Karpas-422 (cell line): Measurements from ENCODE around the gene SLC25A29. TPM values are rescaled to one million over a fixed set of nuclear protein-coding genes. Genes with fewer than 3 reads are reported as not detected.

ENCODE experiments used
- DNase-seq: peaks from one replicate; pipeline ENCODE4 v3.0.0-alpha.2; 2015
- H2AFZ ChIP-seq: fragments of 200-600 bp; sonication (generic); 2 replicates; pipeline ENCODE4 v1.6.1; 2014; ENCODE audit warnings: antibody characterized with exemption, low read length, mixed read lengths
- H3K27ac ChIP-seq: fragments of 200-600 bp; sonication (generic); 2 replicates; pipeline ENCODE4 v1.5.1; 2014; ENCODE audit warnings: mild to moderate bottlenecking, low read length, moderate library complexity
- H3K27me3 ChIP-seq: fragments of 200-600 bp; sonication (generic); 2 replicates; pipeline ENCODE4 v1.6.1; 2014; ENCODE audit warnings: low read length, mixed read lengths
- H3K36me3 ChIP-seq: fragments of 200-600 bp; sonication (generic); 2 replicates; pipeline ENCODE4 v1.6.1; 2014; ENCODE audit warnings: low read length, mixed read lengths; ENCODE audit not compliant: insufficient read depth
- H3K4me1 ChIP-seq: fragments of 200-600 bp; sonication (generic); 2 replicates; pipeline ENCODE4 v1.6.1; 2014; ENCODE audit warnings: mild to moderate bottlenecking, low read length, mixed read lengths
- H3K4me2 ChIP-seq: fragments of 200-600 bp; sonication (generic); 2 replicates; pipeline ENCODE4 v1.6.1; 2014; ENCODE audit warnings: low read length, low read depth, mild to moderate bottlenecking; ENCODE audit not compliant: poor library complexity, severe bottlenecking
- H3K4me3 ChIP-seq: fragments of 200-600 bp; sonication (generic); 2 replicates; pipeline ENCODE4 v1.5.1; 2014; ENCODE audit warnings: mild to moderate bottlenecking, antibody characterized with exemption, low read length, mixed read lengths
- H3K79me2 ChIP-seq: fragments of 200-600 bp; sonication (generic); 2 replicates; pipeline ENCODE4 v1.6.1; 2014; ENCODE audit warnings: mild to moderate bottlenecking, low read length, mixed read lengths
- H3K9ac ChIP-seq: fragments of 200-600 bp; sonication (generic); 2 replicates; pipeline ENCODE4 v1.6.0; 2014; ENCODE audit warnings: low read length
- H3K9me2 ChIP-seq: fragments of 200-600 bp; sonication (generic), shearing (Covaris generic); replicated peaks from 2 replicates; pipeline ENCODE4 v1.6.0; 2014; ENCODE audit warnings: mild to moderate bottlenecking, low read length, moderate library complexity; ENCODE audit not compliant: insufficient read depth
- H3K9me3 ChIP-seq: fragments of 300-700, 200-600 bp; sonication (generic); 2 replicates; pipeline ENCODE4 v1.6.1; 2014; ENCODE audit warnings: low read length, mixed read lengths
- H4K20me1 ChIP-seq: fragments of 200-600 bp; sonication (generic); 2 replicates; pipeline ENCODE4 v1.6.1; 2014; ENCODE audit warnings: mild to moderate bottlenecking, antibody characterized with exemption, low read length, low read depth; ENCODE audit not compliant: insufficient read depth
- total RNA-seq: library from RNA; depleted of rRNA; stranded (reverse); fragments of >200 nt; shearing (Covaris generic); gene quantifications from 2 replicates; pipeline ENCODE4 v1.2.3, GENCODE V29; 2014; ENCODE audit warnings: low replicate concordance

The SLC25A29 gene
- total RNA-seq, 1 experiment from 2014 or later, result 29.4 TPM

DNA sequence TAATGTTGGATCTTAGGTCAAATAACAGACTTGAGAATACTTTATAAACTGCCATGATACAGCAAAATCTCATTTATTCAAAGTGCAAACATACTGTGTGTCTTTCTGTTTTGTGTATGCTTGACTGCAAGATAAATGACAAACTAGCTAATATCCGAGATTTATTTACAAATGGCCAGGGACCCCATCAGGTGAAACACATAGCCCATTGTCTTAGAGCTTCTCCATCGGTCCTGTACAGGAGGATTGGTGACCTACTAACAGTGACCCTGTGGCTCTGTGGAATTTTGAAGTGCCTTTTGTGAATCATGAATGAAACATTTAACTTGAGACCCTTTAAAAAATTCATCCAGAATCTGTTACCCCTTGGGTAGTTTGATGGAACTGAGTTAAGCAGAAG lies 27.1 kb downstream of the SLC25A29 start:
- peaks cover 77% of the 10 kb centered on the region for H3K79me2 ChIP-seq
- no peak overlapping the region for H3K4me2 ChIP-seq
- H3K27me3 ChIP-seq, result no peaks in the 10 kb centered on the region
- peaks cover 39% of the 10 kb centered on the region; the same call in 1 of the 2 replicates for H4K20me1 ChIP-seq
- H3K9ac ChIP-seq, result no peak overlapping the region
- no peak overlapping the region for H3K4me3 ChIP-seq
- no peaks in the 10 kb centered on the region for H3K9me3 ChIP-seq
- no peaks in the 10 kb centered on the region for H3K9me2 ChIP-seq
- H3K27ac ChIP-seq, result no peak overlapping the region
- no peak overlapping the region for H2AFZ ChIP-seq
- no peak for DNase-seq
- peaks cover 3% of the 10 kb centered on the region for H3K4me1 ChIP-seq
- H3K36me3 ChIP-seq, result peaks cover 36% of the 10 kb centered on the region; the same call in 1 of the 2 replicates

DNA sequence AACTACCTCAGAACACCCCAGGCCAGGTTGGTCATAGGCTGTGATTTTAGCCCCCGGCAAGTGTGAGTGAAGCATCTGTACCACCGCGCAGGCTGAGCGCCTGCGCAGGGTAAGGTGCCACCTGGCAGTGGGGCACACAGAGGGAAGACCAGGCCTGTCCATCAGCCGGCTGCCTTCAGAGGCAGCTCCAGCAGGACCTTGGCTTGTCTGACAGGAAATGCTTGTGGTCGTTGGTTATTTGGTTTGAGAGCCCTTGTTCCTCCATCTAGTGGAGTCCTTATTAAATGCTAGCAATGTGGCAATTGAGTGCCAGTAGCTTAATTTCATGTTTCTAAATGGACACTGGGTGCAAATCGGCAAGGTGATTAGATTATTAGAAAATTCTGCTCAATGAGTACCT lies 27.5 kb downstream of the SLC25A29 start:
- H3K27me3 ChIP-seq, result no peaks in the 10 kb centered on the region
- H4K20me1 ChIP-seq, result peaks cover 41% of the 10 kb centered on the region
- H3K4me3 ChIP-seq, result no peak overlapping the region
- peaks cover 37% of the 10 kb centered on the region; the same call in 1 of the 2 replicates for H3K36me3 ChIP-seq
- H3K4me1 ChIP-seq, result no peaks in the 10 kb centered on the region
- peaks cover 82% of the 10 kb centered on the region for H3K79me2 ChIP-seq
- H3K9me3 ChIP-seq, result no peaks in the 10 kb centered on the region
- no peaks in the 10 kb centered on the region for H3K9me2 ChIP-seq
- no peak overlapping the region for H3K27ac ChIP-seq
- H3K9ac ChIP-seq, result no peak overlapping the region
- no peak overlapping the region for H2AFZ ChIP-seq
- H3K4me2 ChIP-seq, result no peak overlapping the region
- no peak for DNase-seq

DNA sequence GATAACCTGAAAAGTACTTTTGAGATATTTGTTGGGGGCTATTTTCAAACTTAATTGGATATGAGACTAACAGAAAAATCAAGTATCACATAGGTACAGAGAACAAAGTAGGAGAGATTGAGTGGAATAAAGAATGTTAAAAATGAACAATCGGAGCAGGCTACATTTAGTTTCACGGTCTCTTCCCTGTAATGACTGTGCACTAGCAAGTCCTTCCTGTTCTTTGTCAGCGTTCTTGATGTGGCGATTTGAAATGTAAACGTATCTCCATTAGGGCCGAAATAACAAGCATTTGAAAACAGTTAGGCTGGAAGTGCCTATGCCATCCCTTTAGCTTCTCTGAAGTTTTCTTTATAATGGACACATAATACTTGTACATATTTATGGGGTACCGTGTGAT lies 31.0 kb downstream of the SLC25A29 start:
- H2AFZ ChIP-seq, result no peak overlapping the region
- no peak overlapping the region for H3K4me3 ChIP-seq
- DNase-seq, result no peak
- no peaks in the 10 kb centered on the region for H3K27me3 ChIP-seq
- no peaks in the 10 kb centered on the region for H3K9me2 ChIP-seq
- no peak overlapping the region for H3K9ac ChIP-seq
- H3K4me2 ChIP-seq, result no peak overlapping the region
- H3K79me2 ChIP-seq, result peaks cover 98% of the 10 kb centered on the region
- no peak overlapping the region for H3K27ac ChIP-seq
- H3K36me3 ChIP-seq, result peaks cover 33% of the 10 kb centered on the region; the same call in 1 of the 2 replicates
- H3K4me1 ChIP-seq, result no peaks in the 10 kb centered on the region
- peaks cover 48% of the 10 kb centered on the region for H4K20me1 ChIP-seq
- H3K9me3 ChIP-seq, result no peaks in the 10 kb centered on the region

DNA sequence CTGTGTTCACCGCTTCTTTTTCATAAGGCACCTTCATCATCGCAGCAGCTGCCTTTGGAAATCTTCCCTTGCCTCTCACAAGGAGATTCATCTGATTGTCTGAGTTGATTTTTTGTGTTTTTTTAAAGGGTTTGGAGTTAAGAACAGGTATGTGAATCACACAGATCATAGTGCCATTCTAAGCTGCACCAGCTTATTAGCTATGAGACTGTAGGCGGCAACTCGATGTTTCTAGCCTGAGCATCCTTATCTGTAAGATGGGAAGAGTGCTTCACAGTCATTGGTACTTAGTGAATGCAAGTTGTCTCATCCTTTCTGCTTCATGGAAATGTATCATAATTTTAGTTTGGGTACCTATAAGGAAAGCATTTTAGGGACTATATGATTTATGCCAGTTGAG lies 32.0 kb downstream of the SLC25A29 start:
- Histone ChIP-seq H3K9ac (no peak overlapping the region), H4K20me1 (peaks cover 47% of the 10 kb centered on the region), H3K4me1 (no peaks in the 10 kb centered on the region), H3K9me3 (no peaks in the 10 kb centered on the region), H3K27me3 (no peaks in the 10 kb centered on the region), H3K9me2 (no peaks in the 10 kb centered on the region), H2AFZ (no peak overlapping the region), H3K4me3 (no peak overlapping the region), H3K79me2 (peaks cover 94% of the 10 kb centered on the region), H3K27ac (no peak overlapping the region), H3K4me2 (no peak overlapping the region), H3K36me3 (peaks cover 35% of the 10 kb centered on the region; the same call in 1 of the 2 replicates)
- no peak for DNase-seq

GRCh38 chr14:100271247-100271939 lies 34.9 kb downstream of the SLC25A29 start:
- H3K27ac ChIP-seq, result no peak overlapping the region
- H3K4me2 ChIP-seq, result no peak overlapping the region
- no peaks in the 10 kb centered on the region for H3K9me3 ChIP-seq
- no peaks in the 10 kb centered on the region for H3K9me2 ChIP-seq
- H3K4me3 ChIP-seq, result no peak overlapping the region
- H4K20me1 ChIP-seq, result peaks cover 61% of the 10 kb centered on the region
- no peaks in the 10 kb centered on the region for H3K27me3 ChIP-seq
- H3K9ac ChIP-seq, result no peak overlapping the region
- H3K36me3 ChIP-seq, result peaks cover 34% of the 10 kb centered on the region; the same call in 1 of the 2 replicates
- peak; percentile 79 for DNase-seq
- no peak overlapping the region for H2AFZ ChIP-seq
- H3K4me1 ChIP-seq, result no peaks in the 10 kb centered on the region
- peaks cover 94% of the 10 kb centered on the region for H3K79me2 ChIP-seq

DNA sequence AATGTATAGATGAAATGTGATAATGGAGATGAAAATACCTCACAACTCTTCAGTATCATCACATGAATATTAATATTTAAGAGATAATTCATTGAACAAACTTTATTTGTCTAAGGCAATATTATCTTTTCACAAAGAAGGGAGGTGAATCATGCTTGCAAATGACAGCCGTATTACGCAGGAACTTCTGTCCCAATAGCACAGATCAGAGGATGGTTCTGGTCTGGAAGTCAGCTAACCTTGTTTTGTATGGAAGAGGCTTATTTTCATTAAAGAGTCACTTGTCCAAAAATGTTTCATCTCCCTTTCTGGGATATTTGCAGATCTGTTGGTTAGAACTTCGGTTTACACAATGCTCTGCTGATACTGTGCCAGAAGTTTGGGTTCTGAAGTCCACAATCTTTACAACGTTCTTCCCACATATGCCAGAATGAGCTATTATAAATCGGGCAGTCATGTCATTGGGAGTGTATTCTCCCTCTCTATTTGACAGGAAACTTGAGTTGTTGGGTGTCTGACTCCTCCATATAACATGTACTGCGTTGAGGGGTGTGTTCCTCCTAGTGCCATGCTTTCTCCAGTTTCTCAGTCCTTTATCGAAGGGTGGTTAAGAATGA lies 37.5 kb downstream of the SLC25A29 start:
- DNase-seq, result no peak
- Histone ChIP-seq H2AFZ (no peak overlapping the region), H3K27me3 (no peaks in the 10 kb centered on the region), H3K4me3 (no peak overlapping the region), H3K4me1 (no peaks in the 10 kb centered on the region), H3K9me2 (no peaks in the 10 kb centered on the region), H3K9ac (no peak overlapping the region), H3K9me3 (no peaks in the 10 kb centered on the region), H3K27ac (no peak overlapping the region), H4K20me1 (peaks cover 55% of the 10 kb centered on the region), H3K79me2 (peaks cover 94% of the 10 kb centered on the region), H3K36me3 (peaks cover 20% of the 10 kb centered on the region; the same call in 1 of the 2 replicates), H3K4me2 (no peak overlapping the region)

DNA sequence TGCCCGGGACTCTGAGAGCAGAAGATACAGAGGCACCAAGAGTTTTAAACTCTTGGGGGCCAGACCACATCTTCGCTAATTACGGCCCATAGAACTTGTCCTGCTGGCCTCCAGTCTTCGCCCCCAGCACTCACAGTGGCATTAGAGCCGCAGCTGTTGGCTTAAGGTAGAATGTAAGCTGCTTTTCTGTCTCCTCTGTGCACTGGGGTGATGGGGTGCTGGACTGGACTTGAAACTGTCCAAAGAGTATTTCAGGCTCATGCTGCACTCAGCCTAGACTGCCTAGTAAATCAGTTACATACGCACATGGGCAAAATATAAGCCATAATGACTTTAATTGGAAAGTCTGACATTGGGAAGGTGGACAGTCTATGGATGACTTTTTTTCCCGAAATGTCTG lies 38.3 kb downstream of the SLC25A29 start:
- peaks cover 27% of the 10 kb centered on the region; the same call in 1 of the 2 replicates for H3K36me3 ChIP-seq

DNA sequence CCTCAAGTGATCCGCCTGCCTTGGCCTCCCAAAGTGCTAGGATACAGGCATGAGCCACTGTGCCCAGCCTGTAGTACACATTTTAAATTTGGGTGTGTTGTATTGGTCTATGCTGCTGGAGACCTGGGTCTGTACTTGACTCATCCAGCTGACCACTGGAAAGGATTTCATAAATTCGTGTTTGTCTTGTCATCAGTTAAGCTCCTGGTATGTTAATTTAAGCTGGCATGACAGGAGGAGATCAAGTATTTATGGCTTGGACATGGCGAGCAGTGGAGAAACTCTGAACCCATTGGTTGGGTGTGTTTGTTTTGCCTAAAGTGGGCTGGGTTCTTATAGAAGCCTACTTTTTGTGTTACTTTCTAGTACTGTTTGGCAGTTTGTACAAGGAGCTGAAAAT lies 43.1 kb downstream of the SLC25A29 start:
- DNase-seq, result no peak
- Histone ChIP-seq H3K9me3 (no peaks in the 10 kb centered on the region), H3K27ac (no peak overlapping the region), H3K9ac (no peak overlapping the region), H3K4me1 (peaks cover 10% of the 10 kb centered on the region), H3K27me3 (no peaks in the 10 kb centered on the region), H3K4me2 (no peak overlapping the region), H2AFZ (no peak overlapping the region), H3K9me2 (no peaks in the 10 kb centered on the region), H3K4me3 (no peak overlapping the region), H4K20me1 (peaks cover 76% of the 10 kb centered on the region), H3K79me2 (peaks cover 96% of the 10 kb centered on the region), H3K36me3 (peaks cover 23% of the 10 kb centered on the region; the same call in 1 of the 2 replicates)

More for the DNA sequence above, 38.3 kb downstream of the SLC25A29 start:
- Histone ChIP-seq H3K4me1 (no peaks in the 10 kb centered on the region), H3K79me2 (peaks cover 94% of the 10 kb centered on the region), H3K9me3 (no peaks in the 10 kb centered on the region), H4K20me1 (peaks cover 60% of the 10 kb centered on the region), H3K9me2 (no peaks in the 10 kb centered on the region), H3K9ac (no peak overlapping the region), H3K27ac (no peak overlapping the region), H3K27me3 (no peaks in the 10 kb centered on the region), H2AFZ (no peak overlapping the region), H3K4me2 (no peak overlapping the region), H3K4me3 (no peak overlapping the region)
- no peak for DNase-seq
